CD8-positive, alpha-beta memory T cell (primary cell): Measurements from ENCODE around the gene TEX52. TPM values are rescaled to one million over a fixed set of nuclear protein-coding genes. Genes with fewer than 3 reads are reported as not detected.
"Not testable (repeated sequence)": the region's sequence is repeated elsewhere in the genome, so short reads cannot be mapped to it uniquely, and the experiment has no call there.

ENCODE experiments used
- CTCF ChIA-PET: fragments of 350-600 bp; sonication (Branson Sonifier 250); formaldehyde crosslinking; loops from one replicate; lab custom pipeline; 2021; ENCODE audit warnings: antibody characterized with exemption; lab: Charles Lee
- POLR2A ChIA-PET: fragments of 350-600 bp; sonication (Branson Sonifier 250); formaldehyde crosslinking; loops from one replicate; lab custom pipeline; 2021; ENCODE audit warnings: antibody characterized with exemption; lab: Charles Lee
- DNase-seq, 5 donors: peaks; one replicate each; pipeline versions ENCODE4 v3.0.0 to v3.0.0-alpha.2; 2020 to 2022; ENCODE audit warnings: mixed read lengths in 1 of 5
- H3K27ac ChIP-seq: one replicate; pipeline ENCODE4 v1.7.0; 2013; ENCODE audit warnings: low read depth, mild to moderate bottlenecking, low read length, moderate library complexity
- H3K27me3 ChIP-seq: 2 replicates; pipeline ENCODE4 v1.7.0; 2013; ENCODE audit warnings: low read length, mild to moderate bottlenecking; ENCODE audit not compliant: insufficient read depth, poor library complexity, severe bottlenecking
- H3K36me3 ChIP-seq: 2 replicates; pipeline ENCODE4 v1.7.0; 2013; ENCODE audit warnings: mild to moderate bottlenecking, low read length, moderate library complexity; ENCODE audit not compliant: insufficient read depth
- H3K4me1 ChIP-seq: 2 replicates; pipeline ENCODE4 v1.7.0; 2013; ENCODE audit warnings: mild to moderate bottlenecking, low read length, moderate library complexity; ENCODE audit not compliant: insufficient read depth
- H3K4me3 ChIP-seq: 2 replicates; pipeline ENCODE4 v1.7.0; 2013; ENCODE audit warnings: mild to moderate bottlenecking, low read length
- H3K9me3 ChIP-seq: 2 replicates; pipeline ENCODE4 v1.7.0; 2013; ENCODE audit warnings: mild to moderate bottlenecking, low read length
- H3K27ac Mint-ChIP-seq, 8 donors: one replicate each; pipeline ENCODE4 v1.8.0; 2020 to 2021; ENCODE audit warnings: mixed read lengths in 8 of 8, mild to moderate bottlenecking in 6 of 8, inconsistent platforms in 3 of 8, moderate library complexity in 3 of 8
- H3K27me3 Mint-ChIP-seq, 2 donors: one replicate each; pipeline ENCODE4 v1.8.0; 2020 to 2021; ENCODE audit warnings: mixed read lengths in 2 of 2, mild to moderate bottlenecking in 1 of 2, moderate library complexity in 1 of 2
- H3K36me3 Mint-ChIP-seq, 3 donors: one replicate each; pipeline ENCODE4 v1.8.0; 2020 to 2021; ENCODE audit warnings: mixed read lengths in 3 of 3, inconsistent platforms in 1 of 3, mild to moderate bottlenecking in 1 of 3
- H3K4me1 Mint-ChIP-seq, 3 donors: one replicate each; pipeline ENCODE4 v1.8.0; 2020 to 2021; ENCODE audit warnings: mixed read lengths in 3 of 3, inconsistent platforms in 1 of 3, mild to moderate bottlenecking in 1 of 3
- H3K4me3 Mint-ChIP-seq, 7 donors: one replicate each; pipeline ENCODE4 v1.8.0; 2020 to 2021; ENCODE audit warnings: mixed read lengths in 7 of 7, mild to moderate bottlenecking in 6 of 7, moderate library complexity in 4 of 7, inconsistent platforms in 2 of 7
- H3K9me3 Mint-ChIP-seq, 5 donors: one replicate each; pipeline ENCODE4 v1.8.0; 2020 to 2022; ENCODE audit warnings: mixed read lengths in 5 of 5, mild to moderate bottlenecking in 3 of 5, moderate library complexity in 2 of 5, inconsistent platforms in 1 of 5
- polyA plus RNA-seq: library from polyadenylated mRNA; unstranded; fragments of 300-500 nt; fragmentation: Illumina TruSeq; gene quantifications from one replicate; pipeline ENCODE4 v1.2.3, GENCODE V29; 2021
- total RNA-seq, 2 experiments: library from RNA; stranded (reverse); gene quantifications; one replicate each; pipeline ENCODE4 v1.2.3, GENCODE V29; 2021

Gene TEX52
- total and polyA plus RNA-seq, 3 experiments from 2014 or later, result not detected

DNA sequence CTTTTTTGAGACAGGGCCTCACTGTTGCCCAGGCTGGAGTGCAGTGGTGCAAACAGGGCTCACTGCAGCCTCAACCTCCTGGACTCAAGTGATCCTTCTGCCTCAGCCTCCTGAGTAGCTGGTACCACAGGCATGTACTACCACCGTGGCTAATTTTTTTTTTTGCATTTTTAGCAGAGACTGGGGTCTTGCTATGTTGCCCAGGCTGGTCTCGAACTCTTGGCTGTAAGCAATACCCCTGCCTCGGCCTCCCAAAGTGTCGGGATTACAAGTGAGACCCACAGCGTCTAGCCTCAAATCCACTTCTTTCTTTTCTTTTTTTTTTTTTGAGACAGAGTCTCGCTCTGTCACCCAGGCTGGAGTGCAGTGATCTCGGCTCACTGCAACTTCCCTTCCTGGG, 6.6 kb upstream of the TEX52 start:
- CTCF ChIA-PET, H3K27ac ChIP-seq, H3K27me3 ChIP-seq, H3K4me1 ChIP-seq, H3K27ac Mint-ChIP-seq, H3K9me3 ChIP-seq, H3K4me3 ChIP-seq, H3K36me3 ChIP-seq, H3K27me3 Mint-ChIP-seq, H3K4me3 Mint-ChIP-seq, H3K9me3 Mint-ChIP-seq, DNase-seq, H3K4me1 Mint-ChIP-seq: not testable (repeated sequence)
- H3K36me3 Mint-ChIP-seq, result peaks cover 0 to 14% (median 0%) of the 10 kb centered on the region in 3 donors
- POLR2A ChIA-PET, result interaction anchor here (0.7 kb wide), 1 partner anchor 68 kb away, joined by 3 read pairs; no protein-coding TSS in a partner anchor

DNA sequence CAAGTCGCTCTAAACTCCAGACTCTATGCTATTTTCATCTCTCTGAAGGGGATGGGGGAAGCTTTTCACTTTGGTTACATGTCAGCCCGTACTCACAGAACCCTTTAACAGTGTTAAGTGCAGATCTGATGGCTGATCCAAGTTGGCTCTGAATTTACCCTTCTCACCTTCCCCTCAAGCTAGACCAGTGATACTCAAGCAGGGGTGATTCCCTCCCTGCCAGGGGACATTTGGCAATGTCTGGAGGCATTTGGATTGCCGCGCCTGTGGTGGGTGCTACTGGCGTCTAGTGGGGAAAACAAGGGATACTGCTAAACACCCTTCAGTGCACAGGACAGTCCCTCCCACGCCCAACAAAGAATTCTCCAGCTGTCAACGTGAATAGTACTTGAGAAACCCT, 6.0 kb upstream of the TEX52 start:
- Histone ChIP-seq H3K4me1 (no peaks in the 10 kb centered on the region), H3K9me3 (no peaks in the 10 kb centered on the region), H3K27me3 (no peaks in the 10 kb centered on the region), H3K36me3 (no peaks in the 10 kb centered on the region), H3K4me3 (no peak overlapping the region), H3K27ac (no peak overlapping the region)
- Mint-ChIP-seq H3K27me3 (no peaks in the 10 kb centered on the region), H3K4me1 (peaks cover 0 to 3% (median 2%) of the 10 kb centered on the region in 3 donors), H3K27ac (no peak overlapping the region), H3K9me3 (no peaks in the 10 kb centered on the region), H3K36me3 (peaks cover 0 to 20% (median 0%) of the 10 kb centered on the region in 3 donors), H3K4me3 (no peak overlapping the region)
- no peak for DNase-seq
- ChIA-PET POLR2A (no interaction called here), CTCF (no interaction called here)

DNA sequence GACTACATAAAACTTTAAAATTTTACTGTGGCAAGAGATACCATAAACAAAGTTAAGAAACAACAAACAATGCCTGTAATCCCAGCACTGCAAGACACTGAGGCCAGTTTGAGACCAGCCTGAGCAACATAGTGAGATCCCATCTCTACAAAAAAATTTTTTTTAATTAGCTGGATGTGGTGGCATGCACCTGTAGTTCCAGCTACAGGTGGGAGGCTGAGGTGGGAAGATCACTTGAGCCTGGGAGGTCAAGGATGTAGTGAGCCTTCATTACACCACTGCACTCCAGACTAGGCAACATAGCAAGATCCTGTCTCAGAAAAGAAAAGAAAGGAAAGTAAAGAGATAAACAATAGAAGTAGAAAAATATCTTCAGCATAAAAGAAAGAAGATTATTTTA, 3.3 kb upstream of the TEX52 start:
- no peaks in the 10 kb centered on the region for H3K9me3 Mint-ChIP-seq
- POLR2A ChIA-PET, result no interaction called here

DNA sequence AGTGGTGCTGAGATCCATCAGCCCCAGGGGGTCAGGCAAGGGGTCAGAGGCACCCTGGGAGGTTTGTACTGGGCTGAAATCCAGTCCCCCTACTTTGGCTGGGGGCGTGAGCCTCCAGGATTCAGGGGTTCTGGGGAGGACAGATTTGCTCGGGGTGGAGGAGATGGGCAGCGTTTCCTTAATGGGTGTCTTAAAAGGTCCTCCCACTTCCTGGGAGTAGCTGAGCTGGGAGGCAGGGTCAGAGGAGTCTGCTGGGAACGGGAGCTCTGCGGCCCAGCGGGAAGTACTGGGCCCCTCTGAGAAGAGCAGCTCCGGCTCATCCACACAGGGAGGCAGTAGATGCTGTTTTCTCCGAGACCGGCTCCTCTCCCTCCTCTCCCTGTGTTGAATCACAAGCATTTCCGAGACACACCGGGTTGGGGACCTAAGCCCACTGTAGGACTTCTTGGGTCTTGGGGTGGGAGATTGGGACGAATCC, 2.1 kb upstream of the TEX52 start:
- ChIA-PET POLR2A (no interaction called here), CTCF (no interaction called here)
- no peaks in the 10 kb centered on the region for H3K9me3 Mint-ChIP-seq
- peak overlapping the region in 1 of 8 donors; percentile 43 for H3K27ac Mint-ChIP-seq
- DNase-seq, result no peak
- Histone ChIP-seq H3K36me3 (no peaks in the 10 kb centered on the region), H3K27ac (no peak overlapping the region), H3K9me3 (no peaks in the 10 kb centered on the region), H3K4me1 (no peaks in the 10 kb centered on the region), H3K27me3 (no peaks in the 10 kb centered on the region), H3K4me3 (no peak overlapping the region)
- H3K36me3 Mint-ChIP-seq, result peaks cover 0 to 47% (median 4%) of the 10 kb centered on the region in 3 donors
- H3K27me3 Mint-ChIP-seq, result no peaks in the 10 kb centered on the region
- H3K4me1 Mint-ChIP-seq, result no peaks in the 10 kb centered on the region
- no peak overlapping the region for H3K4me3 Mint-ChIP-seq

More for the DNA sequence above, 3.3 kb upstream of the TEX52 start:
- H3K27ac ChIP-seq, result no peak overlapping the region
- Mint-ChIP-seq H3K36me3 (peaks cover 0 to 41% (median 4%) of the 10 kb centered on the region in 3 donors), H3K4me3 (no peak overlapping the region), H3K27ac (peak overlapping the region in 2 of 8 donors; percentile 20 to 71), H3K4me1 (no peaks in the 10 kb centered on the region), H3K27me3 (no peaks in the 10 kb centered on the region)
- H3K36me3 ChIP-seq, result no peaks in the 10 kb centered on the region
- no peak overlapping the region for H3K4me3 ChIP-seq
- H3K9me3 ChIP-seq, result no peaks in the 10 kb centered on the region
- DNase-seq, result no peak
- H3K4me1 ChIP-seq, result no peaks in the 10 kb centered on the region
- CTCF ChIA-PET, result no interaction called here
- no peaks in the 10 kb centered on the region for H3K27me3 ChIP-seq

DNA sequence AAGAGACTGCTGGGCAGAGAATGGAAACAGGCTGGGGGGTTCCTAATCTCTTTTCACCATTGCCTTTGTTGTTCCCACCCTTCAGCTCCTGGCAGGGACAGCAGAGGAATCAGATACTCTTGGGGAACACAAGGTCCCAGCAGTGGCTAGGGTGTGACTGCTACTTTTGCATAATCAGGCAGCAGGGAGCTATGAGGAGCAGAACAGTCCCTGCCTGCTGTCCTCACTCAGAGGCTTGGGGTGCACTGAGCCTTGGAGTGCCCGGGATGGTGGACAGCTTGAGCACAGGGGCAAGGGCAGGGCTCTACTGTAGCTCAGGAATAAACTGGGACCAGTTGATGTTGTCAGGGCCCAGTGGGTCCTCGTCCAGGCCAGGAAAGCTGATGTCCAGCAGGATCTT, 1.5 kb upstream of the TEX52 start:
- Mint-ChIP-seq H3K9me3 (no peaks in the 10 kb centered on the region), H3K4me1 (no peaks in the 10 kb centered on the region), H3K27ac (peak overlapping the region in 3 of 8 donors; percentile 9 to 91 (median 15)), H3K4me3 (no peak overlapping the region), H3K27me3 (no peaks in the 10 kb centered on the region), H3K36me3 (peaks cover 0 to 48% (median 4%) of the 10 kb centered on the region in 3 donors)
- Histone ChIP-seq H3K4me3 (no peak overlapping the region), H3K27me3 (no peaks in the 10 kb centered on the region), H3K27ac (no peak overlapping the region), H3K36me3 (no peaks in the 10 kb centered on the region), H3K4me1 (no peaks in the 10 kb centered on the region), H3K9me3 (no peaks in the 10 kb centered on the region)
- ChIA-PET POLR2A (no interaction called here), CTCF (no interaction called here)
- DNase-seq, result no peak

DNA sequence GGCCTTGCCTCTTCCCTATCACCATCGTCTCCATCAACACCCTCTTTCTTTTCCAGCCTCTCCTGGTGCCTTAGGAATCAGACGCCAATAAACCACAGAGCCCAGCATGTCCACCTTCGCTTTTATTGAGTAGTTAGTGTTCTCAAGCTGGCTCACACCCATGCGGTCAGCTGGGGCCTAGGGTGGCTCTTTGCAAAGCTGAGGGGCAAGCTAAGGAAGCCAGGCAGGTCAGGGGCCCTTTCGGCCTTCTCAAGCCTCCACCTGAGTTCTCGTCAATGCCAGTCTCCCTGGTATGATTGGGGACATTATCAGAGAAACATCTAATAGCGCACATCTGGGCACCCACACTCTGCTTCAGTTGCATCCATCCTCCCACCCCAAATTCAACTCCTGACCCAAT, 737 bp upstream of the TEX52 start:
- POLR2A ChIA-PET, result no interaction called here

DNA sequence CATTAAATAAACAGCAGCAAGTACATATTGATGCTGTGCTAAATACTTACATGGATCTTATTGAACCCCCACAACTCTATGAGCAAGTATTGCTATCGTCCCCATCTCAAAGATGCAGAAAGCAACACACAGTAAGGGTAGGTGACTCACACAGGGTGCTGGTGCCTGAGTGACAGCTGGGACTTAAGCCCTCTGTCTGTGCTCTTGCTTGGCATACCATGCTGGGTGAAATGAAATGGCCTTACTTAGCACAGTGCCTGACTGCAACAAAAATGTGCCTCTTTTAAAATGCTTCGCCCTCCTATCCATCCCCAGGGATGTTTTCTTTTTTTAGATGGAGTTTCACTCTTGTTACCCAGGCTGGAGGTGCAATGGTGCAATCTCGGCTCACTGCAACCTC, 788 bp downstream of the TEX52 start:
- ChIA-PET POLR2A (no interaction called here), CTCF (no interaction called here)
- Mint-ChIP-seq H3K9me3 (no peaks in the 10 kb centered on the region), H3K4me1 (no peaks in the 10 kb centered on the region), H3K27ac (peak overlapping the region in 5 of 8 donors; percentile 23 to 63 (median 32)), H3K4me3 (no peak overlapping the region), H3K36me3 (peaks cover 0 to 54% (median 8%) of the 10 kb centered on the region in 3 donors), H3K27me3 (no peaks in the 10 kb centered on the region)
- no peak overlapping the region for H3K4me3 ChIP-seq
- H3K9me3 ChIP-seq, result no peaks in the 10 kb centered on the region
- DNase-seq, result no peak
- no peaks in the 10 kb centered on the region for H3K4me1 ChIP-seq
- no peak overlapping the region for H3K27ac ChIP-seq
- H3K36me3 ChIP-seq, result no peaks in the 10 kb centered on the region
- no peaks in the 10 kb centered on the region for H3K27me3 ChIP-seq

More for the DNA sequence above, 737 bp upstream of the TEX52 start:
- H3K9me3 ChIP-seq, result no peaks in the 10 kb centered on the region
- Mint-ChIP-seq H3K9me3 (no peaks in the 10 kb centered on the region), H3K27ac (peak overlapping the region in 1 of 8 donors; percentile 17), H3K36me3 (peaks cover 0 to 50% (median 4%) of the 10 kb centered on the region in 3 donors), H3K4me1 (no peaks in the 10 kb centered on the region), H3K27me3 (no peaks in the 10 kb centered on the region), H3K4me3 (no peak overlapping the region)
- H3K27ac ChIP-seq, result no peak overlapping the region
- H3K4me3 ChIP-seq, result no peak overlapping the region
- no peaks in the 10 kb centered on the region for H3K4me1 ChIP-seq
- DNase-seq, result no peak
- no peaks in the 10 kb centered on the region for H3K27me3 ChIP-seq
- CTCF ChIA-PET, result interaction anchor here (0.9 kb wide), 1 partner anchor 18 kb away, joined by 3 read pairs; no protein-coding TSS in a partner anchor
- H3K36me3 ChIP-seq, result no peaks in the 10 kb centered on the region

DNA sequence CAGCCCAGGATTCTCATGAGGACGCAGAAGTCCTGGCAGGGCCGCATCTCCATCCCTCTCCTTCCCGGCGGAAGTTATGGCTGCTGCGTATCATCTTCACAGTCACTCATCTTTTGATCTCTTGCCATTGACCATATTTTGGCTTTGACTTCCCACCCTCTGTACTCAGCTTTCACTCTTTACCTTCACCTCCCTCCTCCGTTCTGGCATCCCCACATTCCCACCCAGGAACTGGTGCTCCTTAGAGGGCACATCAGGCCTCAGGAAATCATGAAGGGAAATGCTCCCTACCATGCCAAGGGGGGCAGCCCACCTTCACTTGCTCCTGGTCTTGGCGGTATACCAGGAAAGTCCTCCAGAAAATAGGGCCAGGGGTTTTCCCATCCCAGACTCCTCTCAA, 1.3 kb downstream of the TEX52 start:
- H3K4me1 Mint-ChIP-seq, result no peaks in the 10 kb centered on the region
- CTCF ChIA-PET, result no interaction called here
- no peak for DNase-seq
- no peak overlapping the region for H3K4me3 ChIP-seq
- H3K27me3 Mint-ChIP-seq, result no peaks in the 10 kb centered on the region
- H3K4me3 Mint-ChIP-seq, result no peak overlapping the region
- H3K4me1 ChIP-seq, result no peaks in the 10 kb centered on the region
- no peaks in the 10 kb centered on the region for H3K9me3 Mint-ChIP-seq
- no peaks in the 10 kb centered on the region for H3K36me3 ChIP-seq
- peak overlapping the region in 1 of 8 donors; percentile 57 for H3K27ac Mint-ChIP-seq
- no peak overlapping the region for H3K27ac ChIP-seq
- POLR2A ChIA-PET, result no interaction called here
- H3K36me3 Mint-ChIP-seq, result peaks cover 0 to 55% (median 8%) of the 10 kb centered on the region in 3 donors
- no peaks in the 10 kb centered on the region for H3K9me3 ChIP-seq
- no peaks in the 10 kb centered on the region for H3K27me3 ChIP-seq
